GM19463 (cell line): ENCODE data around the gene SNPH.
A peak's percentile ranks its signal among the peaks of the same experiment; 100 is the strongest.

Experiments
- ATAC-seq: cut with Tn5 transposase; IDR thresholded peaks from one replicate; pipeline ENCODE4 v1.9.1; 2021; ENCODE audit warnings: mild to moderate bottlenecking, moderate library complexity; ENCODE audit not compliant: unreplicated experiment

Gene SNPH

GRCh38 chr20:1286267-1287024 lies 20.4 kb downstream of the SNPH start:
- no peak for ATAC-seq

DNA sequence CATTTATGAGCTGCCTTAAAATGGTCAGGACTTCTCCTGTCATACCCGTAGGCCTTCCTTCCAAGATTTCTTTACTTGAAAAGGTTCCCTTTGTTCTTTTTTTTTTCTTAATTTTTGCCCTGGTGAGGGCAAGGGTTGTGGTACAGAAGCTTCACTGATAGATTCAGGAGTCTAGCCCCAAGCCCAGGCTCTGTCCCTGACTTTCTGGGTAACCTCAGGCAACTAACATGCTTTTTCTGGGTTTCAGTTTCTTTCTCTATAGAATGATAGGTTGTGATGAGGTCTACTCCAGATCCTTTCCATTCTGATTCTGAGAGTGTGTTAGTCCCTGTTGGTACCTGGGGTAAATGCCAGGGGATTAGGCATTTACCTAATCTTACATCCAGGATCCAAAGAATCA lies 21.2 kb downstream of the SNPH start:
- peak; percentile 45 for ATAC-seq

DNA sequence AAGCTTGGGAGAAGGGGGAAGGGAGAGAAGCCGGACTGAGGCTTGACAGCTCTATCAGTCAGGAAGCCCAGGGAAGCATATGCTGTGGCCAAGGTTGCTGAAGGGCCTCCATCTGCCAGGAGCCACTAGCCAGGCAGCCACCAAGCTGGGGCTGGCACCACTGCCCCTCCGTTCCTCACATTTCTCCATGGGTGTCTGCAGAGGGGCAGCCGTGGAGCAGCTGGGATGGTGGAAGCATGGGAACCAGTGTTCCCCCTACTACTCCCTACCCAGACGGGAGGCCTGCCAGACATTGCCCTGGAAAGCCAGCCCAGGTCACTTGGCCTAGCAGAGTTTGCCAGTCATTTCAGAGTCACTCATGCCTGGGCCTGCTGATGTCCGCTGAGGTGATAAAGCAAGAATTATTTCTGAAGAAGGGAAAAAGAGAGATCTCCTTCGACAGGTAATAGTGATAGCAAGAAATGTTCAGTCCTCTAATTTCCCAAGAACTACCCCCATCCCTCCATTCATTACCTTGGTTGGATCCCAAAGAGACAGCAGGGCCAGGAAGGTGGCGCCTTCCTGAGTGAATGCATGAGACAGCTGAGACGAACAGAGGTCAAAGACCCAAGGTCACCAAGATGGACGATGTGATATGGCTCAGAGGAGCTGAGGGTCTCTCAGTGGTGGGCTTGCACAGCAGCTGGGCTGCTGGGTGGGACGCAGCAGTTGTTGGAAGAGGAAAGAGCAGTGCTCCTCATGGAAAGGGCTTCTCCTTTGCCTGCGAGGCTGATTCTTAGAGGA lies 21.9 kb downstream of the SNPH start:
- no peak for ATAC-seq

- ATAC-seq = no peak
Measured at GRCh38 chr20:1291191-1291741, 25.2 kb downstream of the SNPH start.

- no peak for ATAC-seq
Measured at GRCh38 chr20:1292620-1293019, 26.5 kb downstream of the SNPH start.

- ATAC-seq = no peak
Measured at GRCh38 chr20:1293641-1294379, 27.7 kb downstream of the SNPH start.

DNA sequence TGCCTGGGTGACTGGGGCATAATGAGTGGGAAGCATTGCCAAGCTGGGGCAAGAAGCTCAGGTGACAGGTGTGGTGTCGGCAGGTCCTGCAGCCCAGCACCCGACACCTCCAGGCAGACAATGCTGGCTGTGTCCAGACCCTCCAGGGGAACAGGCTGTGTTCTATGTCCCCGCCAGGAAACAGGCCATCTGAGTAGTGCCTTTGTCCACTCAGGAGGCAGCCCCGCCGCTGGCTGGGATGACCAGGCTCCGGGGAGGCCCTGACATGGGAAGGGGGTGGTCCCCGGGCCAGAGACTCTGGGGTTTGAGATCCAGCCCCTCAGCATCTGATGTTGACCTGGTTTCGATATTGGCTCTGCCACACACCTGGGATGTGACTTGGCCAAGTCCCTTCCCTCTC lies 28.4 kb downstream of the SNPH start:
- ATAC-seq = no peak

DNA sequence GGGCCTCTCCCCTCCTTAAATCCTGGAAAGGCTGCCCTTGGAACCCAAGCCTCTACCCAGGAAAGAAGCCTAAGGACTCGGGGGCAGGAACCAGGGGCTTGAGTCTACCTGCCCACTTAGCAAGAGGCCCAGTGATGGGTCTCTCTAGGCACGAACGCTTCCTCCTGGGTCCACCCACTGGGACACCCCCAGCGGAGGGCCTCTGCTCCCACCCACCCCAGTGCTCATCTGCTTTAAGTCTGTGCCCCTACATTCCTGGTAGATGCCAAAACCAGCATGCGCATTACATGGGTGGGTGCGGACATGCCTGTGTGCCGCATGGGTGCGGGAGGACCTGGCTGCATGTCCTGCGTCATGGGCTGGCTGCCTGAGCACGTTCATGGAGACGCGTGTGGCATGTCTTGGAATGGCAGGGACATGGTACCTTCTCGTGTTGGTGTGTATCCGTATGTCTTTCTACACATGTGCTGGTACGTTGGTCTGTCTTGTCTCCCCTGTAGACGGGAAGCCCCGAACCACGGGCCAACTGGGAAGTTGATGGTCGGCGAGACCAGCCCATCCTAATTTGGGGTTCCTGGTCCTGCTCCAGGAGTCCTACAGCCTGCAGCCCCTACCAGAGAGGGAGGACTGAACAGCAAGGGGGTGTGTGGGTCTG lies 29.3 kb downstream of the SNPH start:
- ATAC-seq = no peak

DNA sequence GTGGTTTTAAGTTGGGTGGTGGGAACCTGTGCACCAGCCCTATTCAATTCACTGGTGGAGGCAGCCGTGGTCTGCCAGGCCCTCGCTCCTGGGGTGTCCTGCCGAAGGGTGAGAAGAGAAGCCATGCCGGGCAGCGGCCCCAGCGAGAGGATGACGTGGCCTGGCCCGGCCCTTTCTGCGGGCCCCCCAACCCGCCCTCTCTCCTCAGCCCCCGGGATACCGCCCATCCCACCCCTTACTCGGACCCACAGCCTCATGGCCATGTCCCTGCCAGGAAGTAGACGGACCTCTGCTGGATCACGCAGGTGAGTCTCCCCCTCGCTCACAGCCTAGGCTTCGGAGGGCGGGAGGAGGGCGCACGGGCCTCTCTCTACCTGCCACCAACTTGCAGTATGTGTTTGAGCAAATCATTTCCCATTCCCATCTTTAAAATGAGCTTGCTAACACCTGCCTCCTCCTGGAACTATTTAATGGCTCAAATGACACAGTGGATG lies 30.1 kb downstream of the SNPH start:
- no peak for ATAC-seq

GRCh38 chr20:1296922-1297321 lies 30.8 kb downstream of the SNPH start:
- ATAC-seq = no peak

- ATAC-seq = no peak
Measured at GRCh38 chr20:1297486-1297885, 31.4 kb downstream of the SNPH start.

DNA sequence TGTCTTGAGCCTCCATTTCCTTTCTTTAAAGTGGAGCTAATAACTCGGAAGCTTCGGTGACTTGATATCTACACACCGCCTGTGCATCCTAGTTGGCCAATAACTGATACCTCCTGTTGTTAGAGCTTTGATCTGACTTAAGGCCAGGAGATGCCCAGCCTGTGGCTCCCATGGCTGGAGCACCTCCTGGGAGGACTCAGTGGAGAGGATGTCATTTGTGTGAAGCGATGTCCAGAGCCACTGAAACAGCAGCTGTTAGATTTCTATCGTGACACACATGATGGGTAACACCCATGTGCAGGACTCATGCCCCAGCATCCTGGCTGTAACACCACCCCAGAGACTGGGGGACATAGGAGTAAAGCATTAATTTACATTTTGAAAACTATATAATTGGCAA lies 32.1 kb downstream of the SNPH start:
- ATAC-seq = no peak

- no peak for ATAC-seq
Measured at GRCh38 chr20:1298888-1299511, 32.9 kb downstream of the SNPH start.

DNA sequence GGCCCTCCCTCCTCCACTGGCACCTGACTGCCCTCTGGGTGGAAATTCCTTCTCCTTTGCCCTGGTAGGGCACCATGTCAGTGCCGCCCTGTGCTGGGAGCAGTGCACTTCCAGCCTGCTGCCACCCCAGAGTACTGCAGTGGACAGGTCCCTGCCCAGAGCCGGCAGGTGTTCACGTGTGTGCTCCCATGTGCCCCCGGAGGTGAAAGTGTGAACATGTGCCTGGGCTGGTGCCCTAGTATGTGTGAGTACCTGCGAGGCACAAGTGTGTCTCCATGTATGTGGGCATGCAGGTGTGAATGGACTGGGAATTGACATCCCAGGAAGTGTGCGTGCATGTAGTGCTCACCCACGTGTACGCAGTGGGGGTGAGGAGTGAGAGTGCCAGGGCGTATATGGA lies 33.4 kb downstream of the SNPH start:
- no peak for ATAC-seq

DNA sequence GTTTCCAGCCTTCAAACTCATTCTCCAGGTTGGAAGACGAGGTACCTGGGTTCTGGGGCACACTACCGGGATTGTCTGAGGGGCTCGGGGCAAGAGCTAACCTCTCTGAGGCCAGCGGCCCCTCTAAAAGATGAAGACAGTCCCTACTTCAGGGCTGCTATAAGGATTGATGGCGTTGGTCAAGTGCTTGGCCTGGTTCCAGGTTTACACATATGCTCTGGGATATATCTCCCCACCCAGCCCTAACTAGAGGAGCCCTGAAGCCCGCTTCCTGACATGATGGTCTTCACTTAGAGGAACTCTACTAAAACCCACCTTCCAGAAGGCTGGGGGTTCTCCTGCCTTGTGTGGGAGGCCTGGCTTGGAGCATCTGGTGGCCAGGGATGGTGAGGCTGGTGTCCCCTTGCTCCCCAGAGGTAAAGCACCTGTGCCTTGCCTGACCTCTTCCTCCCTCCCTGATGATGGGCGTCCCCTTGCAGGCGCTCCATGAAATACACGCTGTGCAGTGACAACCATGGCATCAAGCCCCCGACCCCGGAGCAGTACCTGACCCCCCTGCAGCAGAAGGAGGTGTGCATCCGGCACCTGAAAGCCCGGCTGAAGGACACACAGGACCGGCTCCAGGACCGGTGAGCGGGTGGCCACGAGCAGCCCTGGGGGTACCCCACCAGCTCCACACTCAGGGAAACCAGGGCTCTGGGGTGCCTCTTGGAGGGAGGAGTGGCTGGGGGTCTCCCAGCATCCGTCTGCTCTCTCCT lies 34.2 kb downstream of the SNPH start:
- no peak for ATAC-seq

GRCh38 chr20:1301031-1301529 lies 35.0 kb downstream of the SNPH start:
- ATAC-seq = no peak

DNA sequence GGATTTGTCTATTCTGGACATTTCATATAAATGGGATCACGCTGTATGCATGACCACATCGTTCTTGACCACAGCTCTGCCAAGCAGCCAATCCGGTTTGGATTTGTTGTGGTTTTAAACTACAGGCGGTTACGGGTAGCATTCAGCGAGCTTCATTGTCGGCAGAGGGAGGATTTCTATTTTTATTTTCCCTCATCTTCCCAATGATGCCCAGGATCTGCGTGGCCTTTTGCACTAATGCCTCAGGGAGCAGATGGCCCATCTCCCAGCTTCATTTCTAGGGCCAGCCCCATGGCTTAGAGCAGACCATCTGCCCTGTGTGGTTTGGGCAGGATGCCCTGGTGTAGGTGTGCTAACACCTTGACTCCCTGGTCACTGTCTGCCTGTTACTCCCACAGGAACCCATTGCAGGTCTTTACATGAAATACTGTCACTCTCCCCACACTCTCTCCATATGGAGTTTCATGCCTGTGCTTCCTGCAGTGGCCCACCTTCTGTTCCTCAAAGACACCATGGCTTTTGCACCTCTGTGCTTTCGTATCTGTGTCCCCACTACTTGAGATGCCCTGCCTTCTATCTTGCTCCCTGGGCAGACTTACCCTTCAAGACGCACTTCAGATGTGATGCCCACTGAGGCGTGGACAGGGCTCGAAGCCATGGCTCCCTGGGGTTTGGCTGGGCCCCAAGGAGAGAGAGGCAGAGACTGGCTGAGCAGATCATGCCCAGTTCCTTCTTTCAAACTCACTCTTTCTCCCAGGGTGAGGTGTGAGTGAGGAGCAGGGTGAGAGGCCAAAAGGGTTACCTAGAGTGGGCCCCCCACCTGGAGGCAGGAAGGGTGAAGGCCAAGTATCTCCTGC lies 36.8 kb downstream of the SNPH start:
- ATAC-seq = no peak

GRCh38 chr20:1304710-1305515 lies 38.8 kb downstream of the SNPH start:
- ATAC-seq = no peak
